Esophagus muscularis mucosa (tissue), 4 donors: ENCODE results near the gene KDM5D. TPM values are rescaled to one million over a fixed set of nuclear protein-coding genes. Genes with fewer than 3 reads are reported as not detected.

Source experiments
- DNase-seq: peaks from one replicate; pipeline ENCODE4 v3.0.0-alpha.2; 2017; ENCODE audit errors: extremely low spot score
- H3K27ac ChIP-seq, 4 donors: fragments of 200-600 bp; sonication (generic); replicated peaks in 1 of 4; 1 replicate in 3 of 4; 2 replicates in 1 of 4; pipeline ENCODE4 v1.5.1; 2016 to 2019; ENCODE audit warnings: mild to moderate bottlenecking in 1 of 4
- H3K27me3 ChIP-seq, 4 donors: fragments of 200-600 bp; sonication (generic); one replicate each; pipeline versions ENCODE4 v1.5.1 to v1.6.0; 2016 to 2019
- H3K36me3 ChIP-seq, 4 donors: fragments of 200-600 bp; sonication (generic); one replicate each; pipeline ENCODE4 v1.5.1; 2016 to 2019
- H3K4me1 ChIP-seq, 4 donors: fragments of 200-600 bp; sonication (generic); one replicate each; pipeline ENCODE4 v1.5.1; 2016 to 2019
- H3K4me3 ChIP-seq, 4 donors: fragments of 200-600 bp; sonication (generic); 1 replicate in 2 of 4; 2 replicates in 2 of 4; pipeline ENCODE4 v1.5.1; 2016 to 2019; ENCODE audit warnings: mild to moderate bottlenecking in 4 of 4, moderate library complexity in 1 of 4
- H3K9me3 ChIP-seq, 4 donors: fragments of 200-600 bp; sonication (generic); 1 replicate in 3 of 4; 2 replicates in 1 of 4; pipeline ENCODE4 v1.5.1; 2016 to 2019
- EP300 ChIP-seq: sonication (generic); formaldehyde crosslinking; IDR thresholded peaks from one replicate; pipeline ENCODE4 v1.6.1; 2017; ENCODE audit warnings: antibody characterized with exemption
- POLR2A ChIP-seq: fragments of 450-650 bp; IDR thresholded peaks from one replicate; pipeline ENCODE4 v1.6.1; 2017; ENCODE audit warnings: antibody characterized with exemption, moderate library complexity, mild to moderate bottlenecking, low read depth
- POLR2AphosphoS5 ChIP-seq, 2 donors: sonication (generic); formaldehyde crosslinking; IDR thresholded peaks; one replicate each; pipeline ENCODE4 v1.6.1; 2017; ENCODE audit warnings: antibody characterized with exemption in 2 of 2
- WGBS: methylation state at CpG from one replicate; pipeline ENCODE4 v1.1.5; 2018; 5-methylcytosine and 5-hydroxymethylcytosine counted together
- intact Hi-C: fragments of 100-400 bp; cut with DNase I; formaldehyde crosslinking; loops from one replicate; pipeline ENCODE4 v1.15.1; 2023
- total RNA-seq, 4 donors: library from RNA; depleted of rRNA; stranded (reverse); fragments of >200 nt; gene quantifications; one replicate each; pipeline versions ENCODE4 v1.1.0 to v1.2.1, GENCODE V29; 2016
- TF ChIP-seq, protein P1 (sequence below), 3 experiments: fragments of 200-600 bp in 2 of 3; fragments of 450-650 bp in 1 of 3; sonication (generic) in 2 of 3; IDR thresholded peaks; one replicate each; pipeline ENCODE4 v1.5.1; 2017 to 2019; ENCODE audit warnings: antibody characterized with exemption in 3 of 3, mild to moderate bottlenecking in 2 of 3, moderate library complexity in 1 of 3

Gene KDM5D
- total RNA-seq = 10 to 100 TPM in 2 of 4 donors, under 1 TPM in 2; 0.13 to 57.7 (median 23.5) TPM

GRCh38 chrY:19744381-19745378 lies at the start of gene KDM5D:
TSS of gene KDM5D (minus strand) at chrY:19744726. CDS start at chrY:19744534, 192 bp downstream.
- DNase-seq = no peak
- H3K27ac ChIP-seq = peak within 1 kb of the TSS in 2 of 4 donors; percentile 87
- H3K4me3 ChIP-seq = peak within 1 kb of the TSS in 2 of 4 donors; percentile 54 to 63
- intact Hi-C loops = no loop called here
- peaks cover 0 to 25% (median 8%) of the 10 kb centered on the region in 4 donors for H3K4me1 ChIP-seq
- no CpG with 5 or more reads among the region's 52 CpGs for WGBS
- no peaks in the 10 kb centered on the region for H3K9me3 ChIP-seq
- TF ChIP-seq POLR2AphosphoS5 (IDR thresholded peaks at IDR 0.05) = no peak
- TF ChIP-seq EP300 = no peak
- no peak for TF ChIP-seq POLR2A
- no peaks in the 10 kb centered on the region for H3K27me3 ChIP-seq
- H3K36me3 ChIP-seq = peaks cover 0 to 20% (median 0%) of the 10 kb centered on the region in 4 donors

DNA sequence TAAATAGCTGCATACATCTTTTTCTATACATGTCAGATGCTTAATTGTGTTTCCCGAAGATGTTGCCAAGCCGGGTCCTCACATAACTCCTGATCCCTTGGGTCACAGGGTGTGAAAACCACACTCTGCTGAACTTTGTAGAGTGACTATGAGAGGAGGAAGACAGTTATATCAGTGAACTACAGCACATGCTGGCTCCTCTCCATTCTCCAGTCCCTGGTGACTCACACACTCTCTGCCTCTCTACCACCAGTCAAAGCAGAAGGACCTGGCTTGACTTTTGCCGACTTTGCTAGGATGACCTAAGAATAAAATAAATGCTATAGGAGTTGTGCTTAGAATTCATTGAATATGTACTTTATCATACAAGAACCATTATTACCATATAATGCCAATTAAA lies 23.8 kb upstream of the KDM5D start:
- TF ChIP-seq EP300 (no peak), POLR2AphosphoS5 (IDR thresholded peaks at IDR 0.05) (no peak), POLR2A (no peak)
- TF ChIP-seq, protein P1, sequence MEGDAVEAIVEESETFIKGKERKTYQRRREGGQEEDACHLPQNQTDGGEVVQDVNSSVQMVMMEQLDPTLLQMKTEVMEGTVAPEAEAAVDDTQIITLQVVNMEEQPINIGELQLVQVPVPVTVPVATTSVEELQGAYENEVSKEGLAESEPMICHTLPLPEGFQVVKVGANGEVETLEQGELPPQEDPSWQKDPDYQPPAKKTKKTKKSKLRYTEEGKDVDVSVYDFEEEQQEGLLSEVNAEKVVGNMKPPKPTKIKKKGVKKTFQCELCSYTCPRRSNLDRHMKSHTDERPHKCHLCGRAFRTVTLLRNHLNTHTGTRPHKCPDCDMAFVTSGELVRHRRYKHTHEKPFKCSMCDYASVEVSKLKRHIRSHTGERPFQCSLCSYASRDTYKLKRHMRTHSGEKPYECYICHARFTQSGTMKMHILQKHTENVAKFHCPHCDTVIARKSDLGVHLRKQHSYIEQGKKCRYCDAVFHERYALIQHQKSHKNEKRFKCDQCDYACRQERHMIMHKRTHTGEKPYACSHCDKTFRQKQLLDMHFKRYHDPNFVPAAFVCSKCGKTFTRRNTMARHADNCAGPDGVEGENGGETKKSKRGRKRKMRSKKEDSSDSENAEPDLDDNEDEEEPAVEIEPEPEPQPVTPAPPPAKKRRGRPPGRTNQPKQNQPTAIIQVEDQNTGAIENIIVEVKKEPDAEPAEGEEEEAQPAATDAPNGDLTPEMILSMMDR (IDR thresholded peaks at IDR 0.05) = no peak
- Histone ChIP-seq H3K36me3 (no peaks in the 10 kb centered on the region), H3K27ac (no peak overlapping the region), H3K27me3 (no peaks in the 10 kb centered on the region), H3K9me3 (no peaks in the 10 kb centered on the region), H3K4me1 (no peaks in the 10 kb centered on the region), H3K4me3 (no peak overlapping the region)
- intact Hi-C loops = no loop called here
- no peak for DNase-seq
- no CpG with 5 or more reads among the region's 3 CpGs for WGBS

DNA sequence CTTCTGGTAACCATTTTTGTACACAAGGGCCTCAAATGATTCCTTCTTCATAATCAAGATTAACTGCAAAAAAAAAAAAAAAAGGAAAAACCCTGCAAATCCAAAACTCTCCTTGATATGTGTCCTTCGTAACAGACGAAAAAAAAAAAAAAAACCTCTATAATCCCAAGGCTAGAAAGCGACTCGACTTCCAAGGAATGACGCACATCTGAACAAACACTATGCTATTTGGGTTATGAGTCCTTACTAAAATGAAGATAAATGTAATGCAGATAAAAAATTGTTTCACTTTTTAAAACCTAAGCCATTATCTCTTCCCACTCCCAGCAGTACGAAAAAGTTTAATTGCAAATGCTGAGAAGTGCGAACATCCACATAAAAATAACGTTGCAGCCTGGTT lies 1.2 kb downstream of the KDM5D start:
- WGBS = no CpG with 5 or more reads among the region's 8 CpGs
- Histone ChIP-seq H3K9me3 (no peaks in the 10 kb centered on the region), H3K27ac (peak overlapping the region in 2 of 4 donors; percentile 87), H3K4me1 (peaks cover 0 to 38% (median 15%) of the 10 kb centered on the region in 4 donors), H3K27me3 (no peaks in the 10 kb centered on the region), H3K4me3 (peak overlapping the region in 2 of 4 donors; percentile 54 to 63), H3K36me3 (peaks cover 0 to 25% (median 0%) of the 10 kb centered on the region in 4 donors)
- TF ChIP-seq POLR2AphosphoS5 (IDR thresholded peaks at IDR 0.05) (no peak), EP300 (no peak), POLR2A (no peak)
- TF ChIP-seq, protein P1 (IDR thresholded peaks at IDR 0.05) = no peak
- intact Hi-C loops = no loop called here
- no peak for DNase-seq

- peaks cover 0 to 25% (median 0%) of the 10 kb centered on the region in 4 donors for H3K36me3 ChIP-seq
- H3K27ac ChIP-seq = no peak overlapping the region
- no peaks in the 10 kb centered on the region for H3K9me3 ChIP-seq
- TF ChIP-seq EP300 (no peak), POLR2A (no peak), POLR2AphosphoS5 (IDR thresholded peaks at IDR 0.05) (no peak)
- TF ChIP-seq, protein P1 (IDR thresholded peaks at IDR 0.05) = no peak
- intact Hi-C loops = no loop called here
- no peaks in the 10 kb centered on the region for H3K27me3 ChIP-seq
- H3K4me1 ChIP-seq = peaks cover 0 to 39% (median 16%) of the 10 kb centered on the region in 4 donors
- no peak overlapping the region for H3K4me3 ChIP-seq
- DNase-seq = no peak
Observed at GRCh38 chrY:19742153-19742552, 2.4 kb downstream of the KDM5D start.

DNA sequence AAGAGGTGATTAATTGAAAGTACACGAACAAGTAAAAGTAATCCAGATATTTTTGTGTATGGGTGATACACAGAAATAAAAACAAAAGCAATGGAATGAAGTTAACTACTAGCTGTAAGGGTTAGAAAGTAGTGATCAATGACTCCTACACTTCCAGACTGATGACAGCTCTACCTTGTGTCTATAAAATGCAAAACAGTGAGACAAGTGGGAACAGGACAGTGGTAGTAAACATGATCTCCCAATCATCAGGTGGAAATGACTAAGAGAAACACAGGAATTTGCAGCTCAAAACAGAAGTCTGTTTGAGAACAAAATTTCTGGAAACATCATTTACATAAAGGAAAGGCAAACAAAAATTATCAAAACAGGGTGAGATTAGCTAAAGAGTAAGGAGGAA lies 10.1 kb downstream of the KDM5D start:
- Histone ChIP-seq H3K4me1 (peaks cover 0 to 18% (median 7%) of the 10 kb centered on the region in 4 donors), H3K27ac (no peak overlapping the region), H3K27me3 (no peaks in the 10 kb centered on the region), H3K36me3 (peaks cover 0 to 65% (median 4%) of the 10 kb centered on the region in 4 donors), H3K9me3 (no peaks in the 10 kb centered on the region), H3K4me3 (no peak overlapping the region)
- no CpG with 5 or more reads among the region's 1 CpG for WGBS
- TF ChIP-seq EP300 (no peak), POLR2AphosphoS5 (IDR thresholded peaks at IDR 0.05) (no peak), POLR2A (no peak)
- TF ChIP-seq, protein P1 (IDR thresholded peaks at IDR 0.05) = no peak
- intact Hi-C loops = no loop called here
- DNase-seq = no peak
